GM19395 (cell line): Measurements from ENCODE around the gene CLEC2D.
"Not testable (repeated sequence)": the region's sequence is repeated elsewhere in the genome, so short reads cannot be mapped to it uniquely, and the experiment has no call there.

ENCODE experiments used
- ATAC-seq: cut with Tn5 transposase; IDR thresholded peaks from one replicate; pipeline ENCODE4 v1.9.1; 2021; ENCODE audit warnings: mild to moderate bottlenecking, moderate library complexity; ENCODE audit not compliant: unreplicated experiment

Gene CLEC2D

DNA sequence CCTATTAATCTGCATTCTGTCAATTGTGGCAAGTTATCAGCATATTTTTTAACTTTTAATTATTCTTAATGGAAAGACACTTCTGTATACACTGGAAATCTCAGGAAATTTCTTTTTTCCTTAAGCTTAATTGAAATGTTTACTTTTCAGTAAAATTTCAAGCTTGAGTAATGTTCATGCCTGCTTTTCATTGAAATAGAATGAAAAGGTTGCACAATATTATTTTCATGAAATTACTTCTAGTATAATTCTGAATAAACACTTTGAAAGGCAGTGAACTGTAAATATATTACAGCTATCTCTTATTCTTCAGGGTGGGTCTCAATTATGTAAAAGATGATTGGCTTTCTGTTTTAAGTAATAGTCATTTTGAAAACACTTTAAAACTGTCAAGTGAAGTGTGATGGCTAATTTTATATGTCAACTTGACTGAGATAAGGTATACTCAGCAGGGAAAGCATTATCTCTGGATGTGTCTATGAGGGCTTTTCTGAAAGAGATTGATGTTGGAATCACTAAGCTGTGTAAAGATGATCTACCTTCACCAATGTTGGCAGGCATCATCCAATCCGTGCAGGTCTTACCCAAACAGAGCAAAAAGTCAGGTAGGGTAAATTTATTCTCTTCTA is 29.9 kb downstream of the CLEC2D start:
- no peak for ATAC-seq

DNA sequence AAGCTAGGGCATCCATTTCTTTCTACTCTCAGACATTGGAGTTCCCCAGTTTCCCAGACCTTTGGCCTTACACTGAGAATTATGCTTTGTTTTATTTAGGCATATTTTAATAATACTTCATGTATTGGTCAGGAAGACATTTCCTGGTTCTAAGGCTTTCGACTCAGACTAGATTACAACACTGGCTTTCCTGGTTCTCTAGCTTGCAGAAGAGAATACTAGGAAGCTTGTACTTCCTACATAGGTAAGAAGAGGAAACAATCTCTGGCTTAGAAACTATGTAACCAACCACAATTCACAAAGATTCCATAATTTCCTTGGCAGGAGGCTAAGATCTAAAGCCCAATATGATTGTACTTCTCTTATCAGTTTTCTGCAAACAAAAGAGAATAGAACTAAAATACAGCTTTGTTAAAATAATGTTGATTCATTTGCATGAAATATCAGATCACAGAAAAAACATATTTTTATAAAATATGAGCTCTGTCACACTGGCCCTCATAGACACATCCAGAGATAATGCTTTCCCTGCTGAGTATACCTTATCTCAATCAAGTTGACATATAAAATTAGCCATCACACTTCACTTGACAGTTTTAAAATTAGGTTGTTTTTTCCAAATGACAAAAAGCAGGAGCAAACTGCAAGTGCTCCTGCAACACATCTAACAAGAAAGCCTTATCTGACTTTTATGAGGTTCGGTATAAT is 30.5 kb downstream of the CLEC2D start:
- ATAC-seq = no peak

DNA sequence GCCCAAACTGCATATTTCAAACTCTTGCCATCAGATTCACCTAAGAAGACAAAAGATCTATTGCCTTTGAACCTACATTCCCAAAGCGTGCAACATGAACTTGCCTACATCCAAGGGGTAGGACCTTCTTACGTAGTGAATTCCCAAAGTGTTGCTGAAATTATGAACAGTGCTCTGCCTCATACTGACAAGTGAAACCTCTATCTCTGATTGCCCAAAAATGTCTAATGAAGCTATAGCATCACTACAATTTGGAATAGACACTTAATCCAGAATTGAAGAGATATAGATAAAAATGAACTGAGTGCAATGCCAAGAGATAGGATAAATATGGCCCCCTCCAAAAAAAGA is 31.1 kb downstream of the CLEC2D start:
- ATAC-seq = no peak

DNA sequence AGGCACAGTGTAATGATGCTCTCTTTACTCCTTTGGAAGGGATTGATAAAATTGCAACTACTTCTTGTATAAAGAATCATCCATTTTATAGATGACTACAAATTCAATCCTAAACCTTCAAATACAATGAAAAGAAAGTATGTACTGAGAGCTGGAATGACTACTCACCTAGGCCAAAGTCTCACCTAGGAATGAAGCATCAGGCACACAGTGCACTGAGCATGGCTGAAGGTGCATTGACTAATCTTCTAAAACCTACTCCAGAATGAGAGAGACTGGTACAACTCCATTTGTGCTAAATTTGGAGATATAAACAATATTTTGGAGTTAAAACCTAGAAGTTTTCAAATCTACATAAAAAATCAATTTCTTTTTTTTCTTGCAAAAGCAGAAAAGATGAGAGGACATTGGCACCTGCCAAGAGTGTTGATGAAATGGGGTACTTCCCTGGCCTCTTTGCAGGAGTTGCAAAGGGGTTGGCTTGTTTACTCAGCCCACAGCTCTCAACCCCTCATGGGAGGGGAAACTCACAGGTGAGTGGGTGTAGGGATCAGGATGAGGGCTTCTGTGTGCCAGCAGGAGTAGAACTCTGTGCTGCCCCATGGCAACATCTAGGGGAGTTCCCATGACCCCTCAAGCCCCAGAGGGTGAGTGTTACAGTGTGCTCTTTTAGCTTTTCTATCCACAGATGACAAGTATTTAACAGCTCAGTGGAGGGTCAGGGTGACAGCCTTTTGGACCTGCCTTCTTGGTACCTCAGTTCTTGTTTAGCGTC is 32.1 kb downstream of the CLEC2D start:
- no peak for ATAC-seq

DNA sequence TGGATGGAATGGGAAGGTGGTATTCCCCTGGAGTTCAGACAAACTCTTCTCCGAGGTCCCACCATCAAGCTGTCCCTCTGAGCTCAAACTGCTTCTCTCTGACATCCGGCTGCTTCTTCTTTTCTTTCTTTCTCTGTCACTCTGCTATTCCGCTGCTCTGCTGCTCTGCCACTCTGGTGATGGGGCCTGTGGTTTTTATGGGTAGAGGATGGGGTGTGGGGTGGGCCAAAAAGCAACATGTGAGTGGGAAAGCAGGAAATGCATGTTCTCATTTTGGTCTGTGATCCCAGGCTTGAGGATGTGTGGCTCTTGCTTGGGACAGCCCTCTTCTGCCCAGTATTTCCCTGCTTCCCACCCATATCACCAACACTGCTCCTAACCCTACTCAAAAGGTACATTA is 32.7 kb downstream of the CLEC2D start:
- ATAC-seq = no peak

DNA sequence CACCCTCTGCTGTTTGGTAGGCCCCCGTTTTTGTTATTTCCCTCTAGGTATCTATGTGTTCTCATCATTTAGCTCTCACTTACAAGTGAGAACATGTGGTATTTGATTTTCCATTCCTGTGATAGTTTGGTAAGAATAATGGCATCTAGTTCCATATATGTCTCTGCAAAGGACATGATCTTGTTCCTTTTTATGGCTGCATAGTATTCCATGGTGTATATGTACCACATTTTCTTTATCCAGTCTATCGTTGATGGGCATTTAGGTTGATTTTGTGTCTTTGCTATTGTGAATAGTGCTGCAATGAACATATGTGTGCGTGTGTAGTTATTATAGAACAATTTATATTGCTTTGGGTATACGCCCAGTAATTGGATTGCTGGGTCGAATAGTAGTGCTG is 35.0 kb downstream of the CLEC2D start:
- not testable (repeated sequence) for ATAC-seq

DNA sequence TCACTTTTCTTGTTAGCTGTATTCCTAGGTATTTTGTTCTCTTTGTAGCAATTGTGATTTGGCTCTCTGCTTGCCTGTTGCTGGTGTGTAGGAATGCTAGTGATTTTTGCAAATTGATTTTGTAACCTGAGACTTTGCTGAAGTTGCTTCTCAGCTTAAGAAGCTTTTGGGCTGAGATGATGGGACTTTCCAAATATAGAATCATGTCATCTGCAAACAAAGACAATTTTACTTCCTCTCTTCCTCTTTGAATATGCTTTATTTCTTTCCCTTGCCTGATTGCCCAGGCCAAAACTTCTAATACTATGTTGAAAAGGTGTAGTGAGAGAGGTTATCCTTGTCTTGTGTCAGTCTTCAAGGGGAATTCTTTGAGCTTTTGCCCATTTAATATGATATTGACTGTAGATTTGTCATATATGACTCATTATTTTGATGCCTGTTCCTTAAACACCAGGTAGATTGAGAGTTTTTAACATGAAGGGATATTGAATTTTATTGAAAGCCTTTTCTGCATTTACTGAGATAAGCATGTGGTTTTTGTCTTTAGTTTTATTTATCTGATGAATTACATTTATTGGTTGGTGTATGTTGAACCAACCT is 36.7 kb downstream of the CLEC2D start:
- no peak for ATAC-seq

DNA sequence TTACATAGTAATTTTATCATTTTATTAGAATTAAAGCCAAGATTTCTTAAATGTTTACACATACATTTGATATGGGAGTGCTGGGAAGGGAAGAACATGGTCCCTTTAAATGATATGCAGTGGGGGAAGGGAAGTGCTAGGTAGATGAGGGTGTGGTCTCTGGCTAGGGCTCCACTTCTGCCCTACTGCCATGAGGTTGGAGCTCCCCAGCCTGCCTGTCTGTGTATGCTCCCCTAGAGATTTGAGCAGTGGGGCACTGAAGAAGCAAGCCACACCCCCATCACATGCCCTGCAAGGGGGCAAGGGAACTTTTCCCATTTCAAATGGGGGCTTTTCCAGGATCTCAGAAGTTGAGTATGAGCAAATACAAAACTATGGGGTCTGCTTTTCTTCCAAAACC is 37.8 kb downstream of the CLEC2D start:
- ATAC-seq = no peak

DNA sequence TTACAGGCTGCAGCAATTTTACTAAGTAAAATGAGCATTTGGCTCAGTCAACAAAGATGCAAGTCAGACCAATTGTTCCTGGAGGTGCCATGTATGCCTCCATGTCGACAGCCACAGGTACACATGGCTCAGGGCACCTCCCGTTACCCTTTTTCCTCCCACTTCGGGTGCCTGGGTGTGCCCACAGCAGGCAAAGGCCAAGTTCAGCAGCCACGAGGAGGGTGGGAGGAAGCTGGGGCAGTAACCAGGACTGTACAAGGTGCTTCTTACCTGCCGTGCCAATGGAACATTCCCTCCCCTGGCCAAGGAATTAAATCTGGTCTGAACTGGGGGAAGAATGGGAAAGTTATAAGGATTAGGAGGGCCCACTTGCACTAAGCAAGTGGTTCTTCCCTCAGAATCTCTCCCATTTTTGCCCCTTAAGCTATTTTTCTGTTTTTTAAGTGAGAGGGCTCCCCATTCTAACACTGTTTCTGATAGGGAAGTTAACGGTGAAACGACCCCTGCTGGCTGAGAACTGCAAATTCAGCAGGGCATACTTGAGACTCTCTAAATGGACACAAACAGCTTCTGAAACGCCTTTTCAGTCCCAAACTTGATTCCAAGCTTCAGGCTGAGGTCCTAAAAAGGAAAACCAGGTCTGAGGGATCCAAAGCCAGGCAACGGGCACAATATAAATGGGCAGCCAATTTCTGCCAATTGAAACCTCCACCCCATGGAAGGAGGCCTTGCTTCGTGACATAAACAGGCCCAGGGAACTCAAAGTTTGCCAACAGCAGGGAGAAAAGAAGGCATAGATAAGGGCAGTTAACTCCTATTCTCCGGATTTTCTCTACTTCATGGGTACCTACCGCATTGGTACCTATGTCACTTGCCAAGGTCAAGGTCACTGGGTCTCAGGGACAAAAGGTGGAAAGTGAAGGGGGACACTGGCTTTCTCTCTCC is 38.6 kb downstream of the CLEC2D start:
- ATAC-seq = no peak

DNA sequence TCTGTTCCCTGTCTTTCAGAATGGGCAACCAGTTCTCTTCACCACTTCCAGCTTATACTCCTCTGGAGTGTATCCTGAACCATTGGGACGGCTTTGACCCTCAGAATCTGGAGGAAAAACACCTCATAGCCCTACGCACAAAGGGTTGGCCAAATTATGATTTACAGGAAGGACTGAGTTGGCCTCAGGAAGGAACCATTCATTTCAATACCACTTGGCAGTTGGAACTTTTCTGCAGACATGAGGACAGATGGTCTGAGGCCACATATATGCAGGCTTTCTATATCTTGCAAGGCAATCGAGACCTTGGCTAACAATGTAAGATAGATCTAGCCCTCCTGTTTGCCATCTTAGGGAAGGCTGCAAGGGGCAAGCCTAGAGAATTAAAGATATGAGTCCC is 39.3 kb downstream of the CLEC2D start:
- ATAC-seq = no peak

DNA sequence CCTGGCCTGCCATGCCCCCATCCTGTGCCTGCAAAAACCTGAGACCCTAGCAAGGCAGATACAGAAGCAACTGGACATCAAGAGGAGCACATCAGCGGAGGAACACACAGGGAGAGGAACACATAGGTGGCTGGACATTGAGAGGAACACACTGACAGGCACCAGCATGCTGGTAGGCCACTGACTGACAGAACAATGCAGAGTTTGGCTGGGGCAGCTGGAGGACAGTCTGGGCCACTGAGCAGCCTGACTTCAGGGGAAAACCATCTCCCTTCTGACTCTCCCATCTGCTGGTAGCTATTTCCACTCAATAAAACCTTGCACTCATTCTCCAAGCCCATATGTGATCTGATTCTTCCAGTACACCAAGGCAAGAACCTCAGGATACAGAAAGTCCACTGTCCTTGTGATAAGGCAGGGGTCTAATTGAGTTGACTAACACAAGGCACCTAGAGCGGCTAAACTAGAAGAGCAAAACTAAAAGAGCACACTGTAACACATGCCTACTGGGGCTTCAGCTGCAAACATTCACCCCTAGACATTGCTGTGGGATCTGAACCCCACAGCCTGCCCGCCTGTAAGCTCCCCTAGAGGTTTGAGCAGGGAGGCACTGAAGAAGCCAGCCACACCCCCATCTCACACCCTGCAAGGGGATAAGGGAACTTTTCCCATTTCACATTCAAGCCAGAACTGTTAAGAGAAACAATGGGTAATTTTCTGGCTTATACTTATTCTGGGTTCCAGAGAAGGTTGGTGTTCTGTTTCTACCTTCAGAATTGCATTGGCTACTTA is 41.3 kb downstream of the CLEC2D start:
- no peak for ATAC-seq

DNA sequence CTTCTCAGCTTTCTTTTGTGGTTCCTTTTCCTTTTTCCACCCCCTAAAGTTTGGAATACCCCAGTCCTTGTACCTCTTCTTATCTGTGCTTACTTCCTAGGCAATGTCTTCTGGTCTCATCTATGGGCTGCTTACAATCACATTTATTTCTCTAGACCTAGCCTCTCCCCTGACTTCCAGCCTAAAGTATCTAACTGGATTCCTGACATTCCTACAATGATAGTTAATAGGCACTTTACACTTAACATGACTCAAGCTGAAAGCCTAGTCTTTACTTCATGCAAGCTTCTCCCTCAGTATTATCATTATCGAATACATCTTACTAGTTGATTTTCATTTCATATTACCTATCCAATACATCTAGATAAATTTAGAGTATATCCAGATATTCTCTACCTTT is 42.2 kb downstream of the CLEC2D start:
- ATAC-seq = no peak

DNA sequence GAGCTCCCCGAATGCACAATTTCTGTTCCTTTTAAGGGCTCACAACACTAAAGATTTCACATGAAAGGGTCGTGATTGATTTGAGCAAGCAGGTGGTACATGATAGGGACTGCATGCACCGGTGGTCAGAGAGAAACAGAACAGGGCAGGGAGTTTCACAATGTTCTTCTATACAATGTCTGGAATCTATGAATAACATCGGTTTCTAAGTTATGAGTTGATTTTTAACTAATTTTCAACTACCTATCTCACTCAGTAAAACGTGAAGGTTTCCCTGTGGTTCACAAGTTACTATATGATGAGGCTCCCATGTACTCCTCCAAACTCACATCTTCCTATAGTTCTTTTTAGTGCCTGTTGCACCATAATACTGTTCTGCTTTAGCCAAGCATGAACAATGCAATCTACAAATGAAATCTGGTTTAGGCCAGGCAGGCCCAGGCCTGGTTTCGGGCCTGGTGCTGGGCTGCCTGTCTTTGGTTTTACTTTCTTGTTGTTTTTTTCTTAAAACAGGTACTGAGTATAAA is 43.6 kb downstream of the CLEC2D start:
- ATAC-seq = peak; percentile 76

DNA sequence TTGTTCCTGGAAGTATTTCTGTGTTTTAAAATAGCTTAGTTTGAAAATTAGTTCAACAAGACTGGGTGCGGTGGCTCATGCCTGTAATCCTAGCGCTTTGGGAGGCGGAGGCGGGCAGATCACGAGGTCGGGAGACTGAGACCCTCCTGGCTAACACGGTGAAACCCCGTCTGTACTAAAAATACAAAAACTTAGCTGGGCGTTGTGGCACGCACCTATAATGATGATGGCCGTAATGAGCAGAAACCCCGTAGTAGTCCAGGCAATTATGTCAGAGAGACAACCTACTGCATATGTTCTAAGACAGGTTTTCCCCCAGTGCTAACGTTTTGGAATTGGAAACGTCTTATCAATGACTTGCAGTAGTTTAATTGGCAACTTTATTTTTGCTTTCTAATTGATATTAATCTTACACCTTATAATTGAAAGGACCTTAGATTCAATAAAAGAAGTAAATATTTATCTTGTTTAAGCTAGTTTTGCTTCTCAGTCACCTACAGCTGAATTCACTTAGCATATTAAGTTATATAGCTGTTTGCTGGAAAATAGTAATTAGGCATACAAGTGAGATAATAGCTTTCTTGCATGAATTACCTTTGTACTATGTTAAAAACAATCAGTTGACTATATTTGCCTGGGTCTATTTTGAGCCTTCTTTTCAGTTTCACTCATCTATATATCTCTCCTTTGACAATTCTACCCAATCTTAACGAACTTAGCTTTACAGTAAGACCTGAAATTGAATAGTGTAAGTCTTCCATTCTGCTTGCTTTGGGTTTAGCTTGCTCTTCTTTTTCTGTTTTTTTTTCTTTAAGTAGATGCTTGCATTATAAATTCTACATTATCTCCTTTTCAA is 47.8 kb downstream of the CLEC2D start:
- ATAC-seq = no peak

DNA sequence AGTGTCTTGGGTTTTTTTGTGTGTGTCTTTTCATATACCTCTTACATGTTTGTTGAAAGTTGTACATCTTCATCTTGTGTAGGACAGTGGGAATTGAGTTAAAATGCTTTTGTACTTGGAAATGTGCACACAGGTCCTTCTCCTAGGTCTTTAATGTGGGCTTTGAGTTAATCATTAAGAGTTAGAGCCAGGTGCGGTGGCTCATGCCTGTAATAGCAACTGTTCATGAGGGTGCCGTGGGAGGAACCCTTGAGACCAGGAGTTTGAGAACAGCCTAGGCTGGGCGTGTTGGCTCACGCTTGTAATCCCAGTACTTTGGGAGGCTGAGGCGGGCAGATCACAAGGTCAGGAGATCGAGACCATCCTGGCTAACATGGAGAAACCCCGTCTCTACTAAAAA is 49.5 kb downstream of the CLEC2D start:
- no peak for ATAC-seq

DNA sequence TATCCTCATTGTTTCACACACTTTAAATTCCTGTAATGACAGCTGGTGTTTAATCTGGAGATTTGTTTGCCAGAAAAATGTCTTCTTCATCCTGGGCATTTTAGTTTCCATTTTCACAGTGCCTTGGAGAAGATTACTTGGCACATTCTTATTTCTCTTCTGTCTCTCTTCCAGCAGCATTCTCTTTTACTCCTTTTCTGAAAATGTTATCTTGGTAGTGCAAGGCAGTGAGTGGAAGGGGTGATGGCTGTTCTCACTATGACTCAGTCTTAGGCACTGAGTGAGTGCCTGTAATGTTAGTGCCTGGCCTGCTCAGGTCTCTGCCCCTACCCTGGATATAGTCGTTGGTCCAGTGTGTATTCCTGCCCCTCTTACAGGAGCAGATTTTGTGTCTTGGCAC is 50.3 kb downstream of the CLEC2D start:
- no peak for ATAC-seq

DNA sequence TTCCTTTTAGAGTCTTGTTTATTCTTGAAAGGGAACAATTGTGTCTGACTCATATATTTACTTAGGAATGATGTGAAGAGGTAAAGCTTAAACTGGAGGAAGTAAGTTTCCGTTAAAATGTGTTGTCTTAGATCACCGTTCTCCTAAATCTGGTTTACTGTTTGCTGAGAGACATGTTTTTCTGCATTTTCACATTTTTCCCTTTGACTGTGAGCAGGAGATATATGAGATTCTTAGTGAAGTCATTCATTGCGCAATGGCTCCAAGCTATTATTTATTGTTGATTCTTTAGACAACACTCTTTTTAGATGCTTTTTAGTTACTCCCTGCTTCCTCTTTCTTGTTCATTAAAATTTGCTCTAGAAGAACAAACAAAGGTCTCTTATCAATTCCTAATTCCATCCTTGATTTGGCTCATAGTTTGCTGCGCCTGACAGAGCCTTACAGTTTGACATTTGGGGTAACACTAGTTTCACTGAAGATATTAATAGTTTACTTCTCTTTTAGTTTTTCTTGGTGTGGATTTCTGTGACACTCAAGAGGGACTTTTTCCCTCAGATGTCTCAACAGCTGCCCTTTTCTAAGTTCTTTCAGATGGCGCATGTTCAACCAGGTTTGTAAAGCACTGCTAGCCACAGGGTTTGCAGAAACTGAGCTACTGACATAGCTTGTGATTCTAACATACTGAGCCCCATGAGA is 52.0 kb downstream of the CLEC2D start:
- peak; percentile 54 for ATAC-seq

DNA sequence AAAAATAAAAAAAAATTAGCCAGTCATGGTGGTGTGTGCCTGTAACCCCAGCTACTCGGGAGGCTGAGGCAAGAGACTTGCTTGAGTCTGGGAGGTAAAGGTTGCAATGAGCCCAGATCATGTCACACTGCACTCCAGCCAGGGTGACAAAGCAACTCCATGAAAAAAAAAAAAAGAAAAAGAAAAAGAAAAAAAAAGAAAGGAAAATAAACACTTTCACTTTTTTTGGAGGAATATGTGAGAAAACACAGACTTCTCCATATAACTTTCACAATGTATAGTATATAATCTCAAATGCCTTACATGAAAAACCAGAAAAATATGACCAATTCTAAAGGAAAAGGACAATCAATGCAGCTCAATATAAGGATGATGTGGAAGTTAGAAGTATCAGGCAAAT is 54.5 kb downstream of the CLEC2D start:
- ATAC-seq = no peak
